GM12872 (cell line): ENCODE results near the gene ARHGAP5.

Experiments used
- CTCF ChIP-seq: IDR thresholded peaks from 3 replicates; pipeline ENCODE4 v1.5.1; 2011; ENCODE audit warnings: low read depth, mild to moderate bottlenecking, low read length, moderate library complexity; ENCODE audit not compliant: insufficient read depth

ARHGAP5 gene

GRCh38 chr14:32078023-32078857 lies 1.1 kb downstream of the ARHGAP5 start:
- TF ChIP-seq CTCF: no peak

GRCh38 chr14:32078858-32079216 lies 1.7 kb downstream of the ARHGAP5 start:
- no peak for TF ChIP-seq CTCF

DNA sequence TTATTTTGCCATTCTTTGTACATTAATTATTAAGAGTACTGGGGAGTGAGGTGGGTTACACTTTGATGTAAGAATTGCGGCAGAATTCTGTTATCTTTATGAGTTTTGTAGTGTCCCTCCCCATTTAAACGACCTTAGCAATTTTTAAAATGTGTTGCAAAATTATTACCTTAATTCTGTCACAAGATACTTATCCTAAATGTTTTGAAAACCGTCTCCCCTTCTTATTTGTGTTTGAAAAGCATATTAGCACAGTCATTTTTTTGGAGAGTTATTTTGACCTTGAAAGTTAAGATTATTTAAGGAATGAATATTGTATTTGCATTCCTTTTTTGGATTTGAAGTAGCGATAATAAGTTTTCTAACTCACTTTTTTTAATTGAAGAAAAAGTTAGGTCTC lies 2.2 kb downstream of the ARHGAP5 start:
- no peak for TF ChIP-seq CTCF

- no peak for TF ChIP-seq CTCF
Measured at GRCh38 chr14:32080001-32080510, 3.0 kb downstream of the ARHGAP5 start.

DNA sequence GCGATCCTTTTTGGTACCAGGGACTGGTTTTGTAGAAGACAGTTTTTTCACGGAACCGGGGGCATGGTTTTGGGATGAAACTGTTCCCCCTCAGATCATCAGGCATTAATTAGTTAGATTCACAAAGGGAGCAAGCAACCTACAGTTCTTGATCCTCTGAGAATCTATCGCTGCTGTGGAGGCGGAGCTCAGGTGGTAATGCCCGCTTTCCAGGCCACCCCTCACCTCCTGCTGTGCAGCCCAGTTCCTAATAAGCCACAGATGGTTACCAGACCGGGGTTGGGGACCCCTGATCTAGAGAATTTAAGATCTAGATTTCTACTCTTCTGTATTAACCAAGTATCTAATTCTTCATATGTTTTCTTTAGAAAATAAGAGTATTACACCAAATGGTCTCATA lies 4.8 kb downstream of the ARHGAP5 start:
- TF ChIP-seq CTCF: no peak

- no peak for TF ChIP-seq CTCF
Measured at GRCh38 chr14:32083315-32083624, 6.2 kb downstream of the ARHGAP5 start.

GRCh38 chr14:32083789-32084188 lies 6.7 kb downstream of the ARHGAP5 start:
- no peak for TF ChIP-seq CTCF
